Measurements from ENCODE around the gene ZNF341. TPM values are rescaled to one million over a fixed set of nuclear protein-coding genes. Genes with fewer than 3 reads are reported as not detected.
"Not testable (repeated sequence)": the region's sequence is repeated elsewhere in the genome, so short reads cannot be mapped to it uniquely, and the experiment has no call there.

The ZNF341 gene
- total RNA-seq: 2.4 TPM
- long read RNA-seq, partial matches to known transcripts: 1 of 2 reads
- long read RNA-seq, other reads (novel, unspliced or antisense): 1 of 2 reads

- intact Hi-C loops (cut with micrococcal nuclease): no loop called here
- ATAC-seq (peak; percentile 75), DNase-seq (peak; percentile 94)
These were observed at the start of gene ZNF341 for GRCh38 chr20:33731693-33732165. Gene ZNF341, plus strand, starts transcription at chr20:33731996. Its CDS starts 26 bp downstream, at chr20:33732022.

GRCh38 chr20:33684533-33685327 is 47.1 kb upstream of the ZNF341 start:
- no peak for DNase-seq
- intact Hi-C loops (cut with micrococcal nuclease): no loop called here
- ATAC-seq: no peak

- no peak for DNase-seq
- ATAC-seq: no peak
- intact Hi-C loops (cut with micrococcal nuclease): no loop called here
These were observed 46.3 kb upstream of the ZNF341 start for GRCh38 chr20:33685328-33686099.

- peak; percentile 99 for DNase-seq
- intact Hi-C loops (cut with micrococcal nuclease): no loop called here
- ATAC-seq: peak; percentile 99
These were observed 45.5 kb upstream of the ZNF341 start, which contains the start of gene E2F1 for GRCh38 chr20:33686100-33686983. Gene E2F1, minus strand, starts transcription at chr20:33686385. Its CDS starts 121 bp downstream, at chr20:33686264.

GRCh38 chr20:33686984-33687366 is 44.8 kb upstream of the ZNF341 start:
- intact Hi-C loops (cut with micrococcal nuclease): no loop called here
- ATAC-seq (no peak), DNase-seq (no peak)

- ATAC-seq: no peak
- DNase-seq: no peak
- intact Hi-C loops (cut with micrococcal nuclease): no loop called here
These were observed 44.4 kb upstream of the ZNF341 start for GRCh38 chr20:33687370-33687915.

GRCh38 chr20:33687993-33688937 is 43.5 kb upstream of the ZNF341 start:
- DNase-seq (no peak), ATAC-seq (no peak)
- intact Hi-C loops (cut with micrococcal nuclease): no loop called here

GRCh38 chr20:33688938-33689424 is 42.8 kb upstream of the ZNF341 start:
- intact Hi-C loops (cut with micrococcal nuclease): no loop called here
- ATAC-seq (peak; percentile 6), DNase-seq (no peak)

- intact Hi-C loops (cut with micrococcal nuclease): no loop called here
- no peak for ATAC-seq
- no peak for DNase-seq
These were observed 42.3 kb upstream of the ZNF341 start for GRCh38 chr20:33689493-33689892.

GRCh38 chr20:33689973-33690372 is 41.8 kb upstream of the ZNF341 start:
- intact Hi-C loops (cut with micrococcal nuclease): no loop called here
- DNase-seq (no peak), ATAC-seq (no peak)

- intact Hi-C loops (cut with micrococcal nuclease): no loop called here
- DNase-seq (no peak), ATAC-seq (no peak)
These were observed 38.5 kb upstream of the ZNF341 start for GRCh38 chr20:33693289-33693688.

GRCh38 chr20:33693741-33694638 is 37.8 kb upstream of the ZNF341 start:
- intact Hi-C loops (cut with micrococcal nuclease): no loop called here
- DNase-seq (peak; percentile 72), ATAC-seq (peak; percentile 75)

GRCh38 chr20:33694639-33695012 is 37.2 kb upstream of the ZNF341 start:
- ATAC-seq (no peak), DNase-seq (no peak)
- intact Hi-C loops (cut with micrococcal nuclease): no loop called here

GRCh38 chr20:33696448-33696847 is 35.3 kb upstream of the ZNF341 start:
- intact Hi-C loops (cut with micrococcal nuclease): no loop called here
- ATAC-seq (no peak), DNase-seq (no peak)

GRCh38 chr20:33697129-33697528 is 34.7 kb upstream of the ZNF341 start:
- intact Hi-C loops (cut with micrococcal nuclease): no loop called here
- ATAC-seq: peak; percentile 78
- peak; percentile 72 for DNase-seq

- ATAC-seq; DNase-seq; intact Hi-C loops (cut with micrococcal nuclease): not testable (repeated sequence)
These were observed 32.8 kb upstream of the ZNF341 start for GRCh38 chr20:33698966-33699365.
